HCT116 (cell line): ENCODE results near the gene AP3S1.

Experiments
- EGR1 ChIP-seq: IDR thresholded peaks from 2 replicates; pipeline ENCODE4 v1.6.1; 2012; ENCODE audit warnings: low read depth
- EZH2phosphoT487 ChIP-seq: fragments of 200-600 bp; IDR thresholded peaks from 2 replicates; pipeline ENCODE4 v1.6.1; 2018; ENCODE audit warnings: antibody characterized with exemption, borderline replicate concordance
- JUND ChIP-seq: IDR thresholded peaks from 2 replicates; pipeline ENCODE4 v1.6.1; 2012
- POLR2AphosphoS5 ChIP-seq: IDR thresholded peaks from 2 replicates; pipeline ENCODE4 v1.6.1; 2011; ENCODE audit warnings: mild to moderate bottlenecking, low read depth, low read length, moderate library complexity
- TF ChIP-seq, protein P1 (sequence below), 3 experiments: fragments of 200-600 bp in 1 of 3; sonication (generic) in 1 of 3; IDR thresholded peaks in 2 of 3; conservative IDR thresholded peaks in 1 of 3; 2 replicates each; pipeline ENCODE4 v1.5.1; 2012 to 2017; ENCODE audit warnings: low read depth in 2 of 3, low read length in 2 of 3, antibody characterized with exemption in 1 of 3, borderline replicate concordance in 1 of 3, control low read depth in 1 of 3, mild to moderate bottlenecking in 1 of 3, mixed read lengths in 1 of 3, mixed run types in 1 of 3, moderate library complexity in 1 of 3; ENCODE audit not compliant: insufficient read depth in 1 of 3

DNA sequence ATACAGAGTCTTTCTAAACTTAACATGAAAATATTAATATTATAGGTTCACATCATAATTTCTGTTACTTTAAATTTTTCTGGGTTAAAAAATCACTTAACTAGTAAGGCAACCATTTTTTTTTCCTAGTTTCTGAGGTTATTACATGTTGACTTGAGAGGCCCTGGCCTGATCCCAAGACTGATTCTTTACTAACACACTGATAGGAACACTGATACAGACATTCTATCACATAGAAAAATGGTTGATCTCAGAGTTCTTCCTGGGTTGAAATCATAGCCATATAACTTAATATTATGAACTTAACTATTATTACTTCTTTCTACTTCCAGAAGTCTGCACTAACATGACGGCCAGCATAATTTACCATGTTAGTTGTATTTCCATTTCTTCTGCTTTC is 43.0 kb downstream of the AP3S1 start:
- TF ChIP-seq, protein P1, sequence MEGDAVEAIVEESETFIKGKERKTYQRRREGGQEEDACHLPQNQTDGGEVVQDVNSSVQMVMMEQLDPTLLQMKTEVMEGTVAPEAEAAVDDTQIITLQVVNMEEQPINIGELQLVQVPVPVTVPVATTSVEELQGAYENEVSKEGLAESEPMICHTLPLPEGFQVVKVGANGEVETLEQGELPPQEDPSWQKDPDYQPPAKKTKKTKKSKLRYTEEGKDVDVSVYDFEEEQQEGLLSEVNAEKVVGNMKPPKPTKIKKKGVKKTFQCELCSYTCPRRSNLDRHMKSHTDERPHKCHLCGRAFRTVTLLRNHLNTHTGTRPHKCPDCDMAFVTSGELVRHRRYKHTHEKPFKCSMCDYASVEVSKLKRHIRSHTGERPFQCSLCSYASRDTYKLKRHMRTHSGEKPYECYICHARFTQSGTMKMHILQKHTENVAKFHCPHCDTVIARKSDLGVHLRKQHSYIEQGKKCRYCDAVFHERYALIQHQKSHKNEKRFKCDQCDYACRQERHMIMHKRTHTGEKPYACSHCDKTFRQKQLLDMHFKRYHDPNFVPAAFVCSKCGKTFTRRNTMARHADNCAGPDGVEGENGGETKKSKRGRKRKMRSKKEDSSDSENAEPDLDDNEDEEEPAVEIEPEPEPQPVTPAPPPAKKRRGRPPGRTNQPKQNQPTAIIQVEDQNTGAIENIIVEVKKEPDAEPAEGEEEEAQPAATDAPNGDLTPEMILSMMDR (IDR thresholded peaks at IDR 0.05 in 2 of 3, conservative IDR thresholded peaks at IDR 0.05 in 1 of 3; ENCODE audit: borderline replicate concordance in 1 of 3, insufficient read depth in 1 of 3, low read depth in 2 of 3, low read length in 2 of 3), result no peak
- TF ChIP-seq EGR1 (no peak), EZH2phosphoT487 (no peak), JUND (no peak), POLR2AphosphoS5 (no peak)
